IPS DF 4.7 (cell line): Measurements from ENCODE around the gene TMOD2.
A peak's percentile ranks its signal among the peaks of the same experiment; 100 is the strongest.

Experiments
- DNase-seq: peaks from one replicate; pipeline ENCODE4 v3.0.0-alpha.2; 2013; ENCODE audit warnings: low spot score; ENCODE audit errors: extremely low read depth

The TMOD2 gene

GRCh38 chr15:51812598-51812997, 61.2 kb downstream of the TMOD2 start:
- DNase-seq = no peak

- DNase-seq = no peak
These were observed 63.2 kb downstream of the TMOD2 start for GRCh38 chr15:51814606-51815005.

- DNase-seq = no peak
These were observed 65.2 kb downstream of the TMOD2 start for GRCh38 chr15:51816611-51817010.

- no peak for DNase-seq
These were observed 66.8 kb downstream of the TMOD2 start for GRCh38 chr15:51818150-51818549.

GRCh38 chr15:51825698-51826097, 74.3 kb downstream of the TMOD2 start:
- no peak for DNase-seq

GRCh38 chr15:51828621-51829375, 77.4 kb downstream of the TMOD2 start:
- no peak for DNase-seq

GRCh38 chr15:51829376-51830275, 78.2 kb downstream of the TMOD2 start, which contains the start of gene TMOD3:
TMOD3 (plus strand) TSS chr15:51829653; CDS start chr15:51862885, 33,232 bp downstream.
- peak; percentile 51 for DNase-seq

GRCh38 chr15:51830276-51830806, 78.9 kb downstream of the TMOD2 start:
- DNase-seq = peak; percentile 9

GRCh38 chr15:51833772-51834171, 82.4 kb downstream of the TMOD2 start:
- no peak for DNase-seq

GRCh38 chr15:51837792-51838251, 86.4 kb downstream of the TMOD2 start:
- no peak for DNase-seq

- DNase-seq = no peak
These were observed 86.9 kb downstream of the TMOD2 start for GRCh38 chr15:51838270-51838669.

GRCh38 chr15:51840692-51841091, 89.3 kb downstream of the TMOD2 start:
- DNase-seq = no peak

GRCh38 chr15:51841406-51842040, 90.1 kb downstream of the TMOD2 start:
- DNase-seq = no peak

GRCh38 chr15:51842265-51842664, 90.9 kb downstream of the TMOD2 start:
- DNase-seq = no peak

GRCh38 chr15:51842852-51843737, 91.7 kb downstream of the TMOD2 start:
- no peak for DNase-seq

- DNase-seq = no peak
These were observed 93.5 kb downstream of the TMOD2 start for GRCh38 chr15:51844747-51845426.

- no peak for DNase-seq
These were observed 94.7 kb downstream of the TMOD2 start for GRCh38 chr15:51846066-51846462.

- DNase-seq = no peak
These were observed 95.2 kb downstream of the TMOD2 start for GRCh38 chr15:51846463-51847230.

- DNase-seq = no peak
These were observed 97.4 kb downstream of the TMOD2 start for GRCh38 chr15:51848811-51849210.
